DOHH2 (cell line): Measurements from ENCODE around the gene LACTBL1.

ENCODE experiments used
- H3F3A ChIP-seq: fragments of 200-600 bp; sonication (generic), shearing (Covaris generic); 2 replicates; pipeline ENCODE4 v1.6.0; 2016; ENCODE audit warnings: antibody characterized with exemption, mild to moderate bottlenecking; ENCODE audit not compliant: control insufficient read depth, insufficient read depth
- H3K27ac ChIP-seq: fragments of 200-600 bp; sonication (generic); 2 replicates; pipeline ENCODE4 v1.5.1; 2014; ENCODE audit warnings: low read depth, mild to moderate bottlenecking, low read length, moderate library complexity
- H3K27me3 ChIP-seq: fragments of 200-600 bp; sonication (generic); 2 replicates; pipeline ENCODE4 v1.6.1; 2014; ENCODE audit warnings: mild to moderate bottlenecking, low read length, mixed read lengths; ENCODE audit not compliant: control insufficient read depth
- H3K36me3 ChIP-seq: fragments of 200-600 bp; sonication (generic); 2 replicates; pipeline ENCODE4 v1.6.1; 2014; ENCODE audit warnings: mild to moderate bottlenecking, low read length, moderate library complexity, mixed read lengths; ENCODE audit not compliant: control insufficient read depth
- H3K4me1 ChIP-seq: fragments of 200-600 bp; sonication (generic); 2 replicates; pipeline ENCODE4 v1.6.1; 2014; ENCODE audit warnings: mild to moderate bottlenecking, low read length, mixed read lengths; ENCODE audit not compliant: control insufficient read depth
- H3K4me2 ChIP-seq: fragments of 200-600 bp; sonication (generic); 2 replicates; pipeline ENCODE4 v1.6.0; 2014; ENCODE audit warnings: mild to moderate bottlenecking, low read length, moderate library complexity
- H3K4me3 ChIP-seq: fragments of 200-600 bp; sonication (generic); 2 replicates; pipeline ENCODE4 v1.5.1; 2014; ENCODE audit warnings: mild to moderate bottlenecking, low read length, mixed read lengths
- H3K79me2 ChIP-seq: fragments of 200-600 bp; sonication (generic); 2 replicates; pipeline ENCODE4 v1.6.1; 2014; ENCODE audit warnings: mild to moderate bottlenecking, low read length, mixed read lengths; ENCODE audit not compliant: control insufficient read depth
- H3K9me2 ChIP-seq: fragments of 200-600 bp; sonication (generic); replicated peaks from 2 replicates; pipeline ENCODE4 v1.6.1; 2014; ENCODE audit warnings: mild to moderate bottlenecking, low read length, mixed read lengths; ENCODE audit not compliant: control insufficient read depth
- H3K9me3 ChIP-seq: fragments of 200-600 bp; sonication (generic); 2 replicates; pipeline ENCODE4 v1.6.1; 2014; ENCODE audit warnings: antibody characterized with exemption, low read length, mixed read lengths; ENCODE audit not compliant: control insufficient read depth, insufficient read depth
- H4K20me1 ChIP-seq: fragments of 200-600 bp; sonication (generic); 2 replicates; pipeline ENCODE4 v1.6.0; 2014; ENCODE audit warnings: low read depth, mild to moderate bottlenecking, antibody characterized with exemption, low read length, moderate library complexity; ENCODE audit not compliant: control insufficient read depth, insufficient read depth
- EZH2phosphoT487 ChIP-seq: fragments of 200-600 bp; sonication (generic); IDR thresholded peaks from 2 replicates; pipeline ENCODE4 v1.6.1; 2017; ENCODE audit warnings: borderline replicate concordance, mild to moderate bottlenecking, antibody characterized with exemption, low read length, moderate library complexity, mixed read lengths
- TF ChIP-seq, protein P1 (sequence below): fragments of 200-600 bp; sonication (generic); IDR thresholded peaks from one replicate; pipeline ENCODE4 v1.5.1; 2014; ENCODE audit warnings: antibody characterized with exemption, mild to moderate bottlenecking, low read depth, low read length; ENCODE audit not compliant: poor library complexity, severe bottlenecking

Gene LACTBL1

GRCh38 chr1:22967833-22968232, 4.8 kb downstream of the LACTBL1 start:
- Histone ChIP-seq H3F3A (no peaks in the 10 kb centered on the region), H3K9me2 (no peaks in the 10 kb centered on the region), H3K4me1 (no peaks in the 10 kb centered on the region), H3K27me3 (peaks cover 60% of the 10 kb centered on the region), H3K27ac (no peak overlapping the region), H3K9me3 (no peaks in the 10 kb centered on the region), H3K36me3 (no peaks in the 10 kb centered on the region), H4K20me1 (0 out of 2 replicates have a peak, but pooled peaks cover 4% of the 10 kb centered on the region), H3K4me2 (no peak overlapping the region), H3K4me3 (no peak overlapping the region), H3K79me2 (no peaks in the 10 kb centered on the region)
- TF ChIP-seq EZH2phosphoT487, result no peak
- TF ChIP-seq, protein P1, sequence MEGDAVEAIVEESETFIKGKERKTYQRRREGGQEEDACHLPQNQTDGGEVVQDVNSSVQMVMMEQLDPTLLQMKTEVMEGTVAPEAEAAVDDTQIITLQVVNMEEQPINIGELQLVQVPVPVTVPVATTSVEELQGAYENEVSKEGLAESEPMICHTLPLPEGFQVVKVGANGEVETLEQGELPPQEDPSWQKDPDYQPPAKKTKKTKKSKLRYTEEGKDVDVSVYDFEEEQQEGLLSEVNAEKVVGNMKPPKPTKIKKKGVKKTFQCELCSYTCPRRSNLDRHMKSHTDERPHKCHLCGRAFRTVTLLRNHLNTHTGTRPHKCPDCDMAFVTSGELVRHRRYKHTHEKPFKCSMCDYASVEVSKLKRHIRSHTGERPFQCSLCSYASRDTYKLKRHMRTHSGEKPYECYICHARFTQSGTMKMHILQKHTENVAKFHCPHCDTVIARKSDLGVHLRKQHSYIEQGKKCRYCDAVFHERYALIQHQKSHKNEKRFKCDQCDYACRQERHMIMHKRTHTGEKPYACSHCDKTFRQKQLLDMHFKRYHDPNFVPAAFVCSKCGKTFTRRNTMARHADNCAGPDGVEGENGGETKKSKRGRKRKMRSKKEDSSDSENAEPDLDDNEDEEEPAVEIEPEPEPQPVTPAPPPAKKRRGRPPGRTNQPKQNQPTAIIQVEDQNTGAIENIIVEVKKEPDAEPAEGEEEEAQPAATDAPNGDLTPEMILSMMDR, result no peak

DNA sequence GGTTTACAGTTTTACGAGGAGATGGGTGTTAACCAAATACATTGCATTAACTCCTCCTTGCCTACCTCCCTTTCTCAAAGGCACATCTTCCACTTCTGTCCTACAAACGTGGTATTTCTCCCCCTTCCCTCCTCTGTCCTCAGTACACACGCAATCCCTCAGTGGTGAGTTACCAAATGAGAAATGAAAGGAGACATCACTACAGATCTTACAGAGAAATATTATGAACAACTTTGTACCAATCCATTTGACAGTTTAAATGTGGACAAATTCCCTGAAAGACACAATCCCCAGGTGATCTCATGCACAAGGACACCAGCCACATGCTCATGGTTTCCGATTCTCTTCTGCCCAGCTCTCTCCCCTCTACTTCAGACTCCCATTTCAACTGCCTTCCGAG, 6.4 kb downstream of the LACTBL1 start:
- TF ChIP-seq EZH2phosphoT487, result no peak
- TF ChIP-seq, protein P1, result no peak
- H3K9me3 ChIP-seq, result no peaks in the 10 kb centered on the region
- no peaks in the 10 kb centered on the region for H3K4me1 ChIP-seq
- H3K9me2 ChIP-seq, result no peaks in the 10 kb centered on the region
- no peak overlapping the region for H3K4me3 ChIP-seq
- peaks cover 46% of the 10 kb centered on the region for H3K27me3 ChIP-seq
- no peak overlapping the region for H3K27ac ChIP-seq
- 0 out of 2 replicates have a peak, but pooled peaks cover 4% of the 10 kb centered on the region for H4K20me1 ChIP-seq
- no peaks in the 10 kb centered on the region for H3K79me2 ChIP-seq
- H3F3A ChIP-seq, result no peaks in the 10 kb centered on the region
- no peaks in the 10 kb centered on the region for H3K36me3 ChIP-seq
- no peak overlapping the region for H3K4me2 ChIP-seq

GRCh38 chr1:22963044-22963677, 9.5 kb downstream of the LACTBL1 start:
- Histone ChIP-seq H3K4me2 (no peak overlapping the region), H4K20me1 (0 out of 2 replicates have a peak, but pooled peaks cover 4% of the 10 kb centered on the region), H3K4me3 (no peak overlapping the region), H3K9me3 (no peaks in the 10 kb centered on the region), H3K79me2 (no peaks in the 10 kb centered on the region), H3K9me2 (no peaks in the 10 kb centered on the region), H3K27me3 (peaks cover 16% of the 10 kb centered on the region), H3K27ac (no peak overlapping the region), H3F3A (no peaks in the 10 kb centered on the region), H3K36me3 (no peaks in the 10 kb centered on the region), H3K4me1 (no peaks in the 10 kb centered on the region)
- no peak for TF ChIP-seq EZH2phosphoT487
- TF ChIP-seq, protein P1, result no peak
